Heart left ventricle (tissue), 13 donors: ENCODE data around the gene BBOX1.

ENCODE experiments used
- POLR2A ChIP-seq, 2 donors: fragments of 450-650 bp; IDR thresholded peaks; one replicate each; pipeline ENCODE4 v1.6.1; 2017; ENCODE audit warnings: antibody characterized with exemption in 2 of 2, mild to moderate bottlenecking in 2 of 2, moderate library complexity in 2 of 2
- TF ChIP-seq, protein P1 (sequence below), 12 donors: fragments of 200-600 bp; sonication (generic) in 4 of 12; IDR thresholded peaks; one replicate each; pipeline versions ENCODE4 v1.5.0 to v1.8.0; 2018 to 2022; ENCODE audit warnings: antibody characterized with exemption in 12 of 12, mild to moderate bottlenecking in 5 of 12
- donor health status: ischemic (EF 13 %, LVEDD 7.1; RV severe dilation, severe dysfunction).
- donor health status: DM: no; HTN: yes; CAD: no.
- donor health status: DM: no; HTN: no; CAD: no.
- donor health status: ischemic (EF 25% LVEDD 6.9; RV normal size, moderate dysfunction).
- donor health status: ischemic (EF 25% LVEDD 5.7; RV mildly dilated, moderate dysfunction).
- donor health status: ischemic (EF 35%, LVEDD 5.7; RV mildly dilated, moderate dysfunction).
- donor health status: nonischemic (EF 11% LVEDD 7.7; RV severe dilation, severe dysfunction).
- donor health status: DM: yes; HTN: yes; CAD: no.
- donor health status: PGD.
- donor health status: ischemic (EF 29% LVEDD 5.4; RV normal size, mild dysfunction).
- donor health status: nonischemic (EF 23%, LVEDD 6.1; RV moderate dilation, normal function).

DNA sequence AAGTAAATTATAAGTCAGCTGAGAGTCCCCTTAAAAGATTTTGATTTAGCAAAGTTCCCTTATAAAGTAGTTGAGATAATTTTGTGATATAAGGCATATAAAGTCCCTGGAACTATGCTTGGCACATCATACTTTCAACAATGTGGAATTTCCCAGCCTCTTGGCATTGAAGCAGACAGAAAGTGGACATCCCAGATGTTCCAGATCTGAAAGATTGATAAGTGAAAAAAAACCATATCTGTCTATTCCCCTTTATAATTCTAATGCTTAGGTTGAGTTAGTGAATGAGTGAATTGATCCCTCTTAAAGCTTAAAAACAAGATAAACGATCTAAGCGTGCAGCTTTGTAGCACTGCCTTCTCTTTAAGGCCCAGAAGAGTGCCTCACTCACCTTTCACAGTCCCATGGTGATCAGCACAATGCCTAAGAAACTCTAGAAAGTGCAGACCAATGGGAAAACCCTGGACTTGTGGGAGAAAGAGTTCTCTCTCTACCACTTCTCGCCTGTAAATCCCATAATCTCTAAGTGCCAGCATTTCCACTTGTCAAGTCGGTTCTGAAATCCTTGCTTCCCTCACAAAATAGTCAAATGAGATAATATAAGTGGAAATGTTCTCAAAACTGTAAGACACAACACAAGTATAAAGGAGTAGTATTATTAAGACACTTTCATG, 28.9 kb upstream of the BBOX1 start:
- TF ChIP-seq, protein P1, sequence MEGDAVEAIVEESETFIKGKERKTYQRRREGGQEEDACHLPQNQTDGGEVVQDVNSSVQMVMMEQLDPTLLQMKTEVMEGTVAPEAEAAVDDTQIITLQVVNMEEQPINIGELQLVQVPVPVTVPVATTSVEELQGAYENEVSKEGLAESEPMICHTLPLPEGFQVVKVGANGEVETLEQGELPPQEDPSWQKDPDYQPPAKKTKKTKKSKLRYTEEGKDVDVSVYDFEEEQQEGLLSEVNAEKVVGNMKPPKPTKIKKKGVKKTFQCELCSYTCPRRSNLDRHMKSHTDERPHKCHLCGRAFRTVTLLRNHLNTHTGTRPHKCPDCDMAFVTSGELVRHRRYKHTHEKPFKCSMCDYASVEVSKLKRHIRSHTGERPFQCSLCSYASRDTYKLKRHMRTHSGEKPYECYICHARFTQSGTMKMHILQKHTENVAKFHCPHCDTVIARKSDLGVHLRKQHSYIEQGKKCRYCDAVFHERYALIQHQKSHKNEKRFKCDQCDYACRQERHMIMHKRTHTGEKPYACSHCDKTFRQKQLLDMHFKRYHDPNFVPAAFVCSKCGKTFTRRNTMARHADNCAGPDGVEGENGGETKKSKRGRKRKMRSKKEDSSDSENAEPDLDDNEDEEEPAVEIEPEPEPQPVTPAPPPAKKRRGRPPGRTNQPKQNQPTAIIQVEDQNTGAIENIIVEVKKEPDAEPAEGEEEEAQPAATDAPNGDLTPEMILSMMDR (IDR thresholded peaks at IDR 0.05) = no peak
- TF ChIP-seq POLR2A (IDR thresholded peaks at IDR 0.05) = no peak
